Skin epidermis (tissue), 12 donors: ENCODE measurements around the gene SCUBE1.
"Not testable (repeated sequence)": the region's sequence is repeated elsewhere in the genome, so short reads cannot be mapped to it uniquely, and the experiment has no call there.

Experiments used
- H3K27ac ChIP-seq, 21 experiments: fragments of 200-600 bp; sonication (generic) in 11 of 21; one replicate each; pipeline ENCODE4 v1.5.0; 2020; ENCODE audit warnings: mild to moderate bottlenecking in 3 of 21, inconsistent platforms in 2 of 21, moderate library complexity in 2 of 21
- H3K4me3 ChIP-seq, 7 experiments: fragments of 200-600 bp; sonication (generic) in 2 of 7; one replicate each; pipeline ENCODE4 v1.5.0; 2020; ENCODE audit warnings: inconsistent platforms in 2 of 7, mild to moderate bottlenecking in 2 of 7, moderate library complexity in 1 of 7

SCUBE1 gene

DNA sequence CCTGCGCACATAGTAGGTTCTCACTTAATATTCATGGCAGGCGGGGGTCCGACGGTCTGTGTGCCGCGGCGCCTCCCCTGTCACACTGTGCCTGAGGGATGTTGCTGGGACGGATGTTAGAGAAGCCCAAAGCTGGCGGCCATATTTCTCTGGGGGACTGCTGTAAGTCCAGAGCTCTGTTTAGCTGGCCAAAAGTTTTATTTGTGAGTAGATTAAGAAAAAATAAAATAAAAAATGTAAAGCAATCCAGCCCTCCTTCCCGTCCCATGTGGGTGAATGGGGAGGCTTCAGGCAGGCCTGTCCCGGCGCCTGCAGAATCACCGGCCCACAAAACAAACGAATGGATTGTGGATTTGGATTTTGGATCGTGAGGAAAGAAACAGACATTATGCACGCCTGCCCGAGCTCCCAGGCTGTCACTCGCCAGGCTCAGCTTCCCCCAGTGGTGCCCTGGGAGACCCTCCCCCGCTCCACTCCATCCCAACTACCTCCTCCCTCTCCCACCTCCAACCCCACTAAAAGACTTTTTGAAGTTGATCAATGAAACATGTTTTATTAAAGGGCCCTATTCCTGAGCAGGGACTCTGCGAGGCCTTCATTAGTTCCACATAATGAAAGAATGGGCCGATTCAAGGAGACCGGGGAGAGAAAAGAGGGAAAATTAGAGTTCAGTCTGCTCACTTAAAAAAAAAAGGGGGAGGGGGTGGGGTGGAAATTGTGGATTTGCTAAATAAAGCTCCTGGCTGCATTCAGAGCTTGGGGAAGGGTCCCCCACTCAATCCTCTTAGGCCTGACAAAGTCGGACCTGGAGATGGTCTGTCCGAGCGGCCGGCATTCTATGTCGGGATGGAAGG, 20.4 kb upstream of the SCUBE1 start:
- Histone ChIP-seq H3K27ac (no peak overlapping the region), H3K4me3 (no peak overlapping the region)

DNA sequence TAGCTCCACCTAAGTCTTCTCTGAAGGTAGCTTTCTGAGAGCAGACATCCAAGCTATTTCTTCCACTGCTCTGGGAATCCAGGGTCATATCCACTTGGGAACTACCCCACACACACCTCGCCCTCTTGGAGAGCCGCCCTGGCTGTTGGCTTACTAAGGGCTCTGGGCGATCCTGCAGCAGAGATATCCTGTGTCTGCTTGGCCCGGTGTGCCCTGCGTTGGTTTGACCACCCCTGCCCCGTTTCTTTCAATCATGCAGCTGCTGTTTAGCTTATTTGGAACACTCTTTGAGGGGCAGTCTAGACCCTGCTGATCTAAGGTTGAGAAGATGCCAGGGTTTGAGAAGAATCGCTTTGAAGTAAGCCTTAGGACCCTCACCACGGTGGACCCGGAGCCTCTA, 17.4 kb upstream of the SCUBE1 start:
- Histone ChIP-seq H3K4me3 (no peak overlapping the region), H3K27ac (no peak overlapping the region)

DNA sequence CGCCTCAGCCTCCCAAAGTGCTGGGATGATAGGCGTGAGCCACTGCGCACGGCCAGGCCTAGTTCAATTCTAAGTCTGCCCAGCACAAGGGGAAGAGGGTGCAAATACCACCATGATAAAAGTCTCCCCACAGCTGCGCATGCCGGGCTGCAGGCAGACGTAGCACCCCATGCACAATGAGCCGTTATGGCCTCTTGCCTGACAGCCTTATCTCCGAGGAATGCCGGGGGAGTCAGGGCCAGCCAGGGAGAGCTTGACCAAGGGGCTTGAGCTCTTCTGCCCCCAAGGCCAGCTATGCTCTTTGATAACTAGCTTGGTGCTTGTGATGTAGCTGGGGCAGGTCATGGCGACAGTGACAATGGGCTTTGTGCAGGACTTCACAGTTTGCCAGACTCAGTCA, 13.7 kb upstream of the SCUBE1 start:
- Histone ChIP-seq H3K4me3 (no peak overlapping the region), H3K27ac (no peak overlapping the region)

DNA sequence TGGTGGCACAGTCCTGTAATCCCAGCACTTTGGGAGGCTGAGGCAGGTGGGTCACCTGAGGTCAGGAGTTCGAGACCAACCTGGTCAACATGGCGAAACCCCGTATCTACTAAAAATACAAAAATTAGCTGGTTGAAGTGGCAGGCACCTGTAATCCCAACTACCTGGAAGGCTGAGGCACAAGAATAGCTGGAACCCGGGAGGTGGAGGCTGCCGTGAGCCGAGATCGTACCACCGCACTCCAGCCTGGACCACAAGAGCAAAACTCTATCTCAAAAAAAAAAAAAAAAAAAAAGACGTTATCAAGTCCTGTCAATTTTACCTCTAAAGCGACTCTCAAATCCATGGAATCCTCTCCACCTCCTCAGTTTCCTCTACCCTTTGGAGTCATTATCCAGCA, 12.5 kb upstream of the SCUBE1 start:
- not testable (repeated sequence) for H3K27ac ChIP-seq, H3K4me3 ChIP-seq

DNA sequence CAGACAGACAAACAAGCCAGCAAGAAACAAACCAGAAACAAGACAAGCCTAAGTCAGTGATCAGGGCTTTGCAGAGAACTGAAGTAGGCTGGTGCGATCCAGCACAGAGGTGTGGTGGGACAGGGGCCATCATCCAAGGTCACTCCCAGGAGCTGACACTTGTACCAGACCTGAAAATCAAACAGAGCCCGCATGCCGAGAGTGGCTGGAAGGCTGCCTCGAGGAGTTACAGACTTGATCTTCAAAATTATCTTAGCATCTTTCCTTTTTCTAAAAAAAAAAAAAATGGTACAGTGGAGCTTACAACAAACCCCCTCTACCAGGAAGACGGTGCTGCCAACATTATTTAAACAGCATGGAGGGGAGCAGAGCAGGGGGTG, 8.8 kb upstream of the SCUBE1 start:
- no peak overlapping the region for H3K4me3 ChIP-seq

DNA sequence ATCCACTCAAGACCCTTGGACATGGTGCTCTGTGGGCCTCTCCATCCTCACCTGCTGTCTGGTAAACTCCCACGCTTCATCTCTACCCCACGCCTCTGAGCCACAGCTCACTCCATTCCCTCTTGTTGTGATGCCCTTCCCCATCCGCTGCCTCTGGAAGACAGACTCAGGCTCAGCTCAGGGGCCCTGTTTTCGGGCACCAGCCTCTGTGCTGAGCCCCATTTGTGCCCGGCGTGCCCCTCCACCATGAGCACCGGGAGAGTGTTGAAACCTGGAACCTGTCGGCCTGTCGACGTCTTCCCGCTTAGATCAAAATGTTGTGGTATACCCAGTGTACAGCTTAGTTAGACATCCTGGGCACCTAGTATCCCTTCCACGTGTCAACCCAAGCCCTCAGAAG, 6.5 kb upstream of the SCUBE1 start:
- Histone ChIP-seq H3K4me3 (no peak overlapping the region), H3K27ac (no peak overlapping the region)

More for the DNA sequence above, 8.8 kb upstream of the SCUBE1 start:
- no peak overlapping the region for H3K27ac ChIP-seq

DNA sequence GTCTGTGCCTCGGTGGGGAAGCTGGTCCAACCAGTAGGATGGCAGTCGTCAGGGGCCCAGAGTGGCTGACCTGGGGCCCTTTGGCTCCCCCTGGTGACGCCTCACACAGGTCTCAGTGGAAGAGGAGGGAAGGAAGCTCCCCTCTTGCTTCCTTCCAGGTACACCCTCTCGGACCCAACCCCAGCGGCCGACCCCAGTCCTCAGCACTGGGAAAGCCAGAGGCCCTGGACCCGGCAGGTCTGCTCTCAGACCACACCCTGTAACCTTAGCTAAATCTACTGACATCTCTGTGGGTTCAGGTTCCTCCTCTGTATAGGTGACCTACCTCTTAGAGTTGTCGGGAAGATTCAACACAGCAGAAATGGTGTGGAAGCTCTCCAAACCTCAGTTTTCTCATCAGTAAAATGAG, 3.4 kb upstream of the SCUBE1 start:
- H3K4me3 ChIP-seq: no peak overlapping the region
- H3K27ac ChIP-seq: no peak overlapping the region

DNA sequence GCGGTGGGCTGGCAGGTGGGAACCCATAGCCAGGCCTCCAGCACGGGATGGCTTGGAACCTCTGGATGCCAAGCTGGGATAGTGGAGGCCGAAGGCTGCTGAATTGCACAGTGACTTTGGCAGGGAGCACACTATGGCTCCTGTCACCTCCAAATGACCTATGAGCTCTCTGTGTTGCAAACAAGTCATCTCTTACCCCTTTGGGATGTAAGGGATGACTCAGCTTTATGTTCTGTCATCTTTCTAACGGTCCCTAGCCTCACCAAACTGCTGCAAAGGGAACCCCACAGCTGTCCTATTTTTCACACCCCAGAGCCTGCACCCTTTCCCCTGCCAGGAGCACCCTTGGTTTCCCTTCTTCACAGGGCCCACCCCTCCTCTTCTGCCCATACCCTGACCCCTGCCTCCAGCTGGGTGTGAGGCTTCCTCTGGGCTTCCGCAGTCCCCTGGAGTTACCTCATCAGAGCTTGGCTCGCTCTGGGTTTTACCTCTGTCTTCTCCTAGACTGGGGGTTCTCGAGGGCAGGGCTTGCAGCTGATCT, 2.7 kb upstream of the SCUBE1 start:
- Histone ChIP-seq H3K4me3 (no peak overlapping the region), H3K27ac (no peak overlapping the region)

DNA sequence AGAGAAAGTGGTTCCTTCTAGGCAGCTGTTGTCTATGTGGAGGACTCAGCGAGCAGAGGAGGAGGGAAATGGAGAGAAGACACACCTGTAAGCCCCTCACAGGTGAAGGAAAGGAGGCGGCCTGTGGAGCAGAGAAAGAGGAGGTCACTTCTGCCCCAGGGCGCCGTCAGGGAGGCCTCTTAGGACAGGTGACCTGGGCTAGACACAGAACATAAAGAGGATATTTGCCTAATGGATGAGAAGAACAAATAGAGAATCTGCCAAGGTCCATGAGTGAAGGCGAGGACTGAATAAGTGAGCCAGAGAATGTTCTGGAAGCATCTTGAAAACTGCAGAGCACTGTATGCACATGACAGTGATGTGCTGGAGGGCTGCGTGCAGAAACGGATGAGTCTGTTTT, 2.2 kb upstream of the SCUBE1 start:
- H3K4me3 ChIP-seq: no peak overlapping the region
- no peak overlapping the region for H3K27ac ChIP-seq

DNA sequence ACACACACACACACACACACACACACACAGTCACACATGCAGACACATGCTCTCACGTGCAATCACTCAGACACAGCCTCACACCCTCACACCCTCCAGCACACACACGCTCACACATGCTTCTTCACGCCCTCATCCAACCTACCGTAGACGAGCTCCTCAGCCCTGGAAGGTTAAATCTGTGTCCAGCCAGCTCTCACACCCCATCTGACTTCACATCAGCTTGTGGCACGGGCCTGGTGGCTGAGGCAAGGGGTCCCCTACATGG, 1.3 kb upstream of the SCUBE1 start:
- Histone ChIP-seq H3K4me3 (no peak overlapping the region), H3K27ac (no peak overlapping the region)

DNA sequence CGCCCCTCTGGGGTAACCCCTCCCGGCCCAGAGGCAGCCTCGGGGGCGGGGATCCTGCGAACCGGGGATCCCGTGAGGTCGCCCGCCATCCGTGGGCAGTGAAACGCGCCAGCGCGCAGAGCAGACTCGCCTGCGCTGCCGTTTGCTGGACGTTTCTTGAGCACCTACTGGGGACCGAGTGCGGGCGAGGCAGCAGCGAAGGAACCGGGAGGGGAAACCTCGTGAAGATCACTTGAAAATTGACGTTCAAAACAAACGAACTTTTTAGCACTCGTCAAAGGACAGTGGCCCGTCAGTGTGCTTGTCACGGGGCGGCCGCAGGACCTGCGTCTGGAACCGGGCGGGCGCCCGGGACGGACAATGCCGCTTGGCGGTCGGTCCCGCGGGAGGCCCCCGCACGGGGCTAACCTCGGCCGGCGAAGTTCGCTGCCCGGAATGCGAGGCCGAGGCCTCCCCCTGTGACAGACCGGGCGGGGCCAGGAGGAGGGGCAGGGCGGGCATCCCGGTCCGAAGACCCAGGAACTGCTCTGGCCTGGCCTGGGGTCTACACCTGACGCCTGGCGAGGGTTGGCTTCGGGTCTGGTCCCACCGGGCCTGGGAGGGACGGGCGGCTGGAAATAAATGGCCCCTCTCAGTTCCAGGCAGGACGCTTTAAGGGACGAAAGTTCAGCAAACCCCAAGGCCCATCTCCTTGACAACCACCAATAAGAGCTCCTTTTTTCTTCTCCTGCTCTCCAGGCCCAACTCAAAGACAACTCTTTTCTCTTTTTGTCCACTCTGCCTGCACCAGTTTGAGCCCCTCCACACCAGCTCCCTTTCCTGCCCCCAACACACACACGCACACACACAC, 723 bp upstream of the SCUBE1 start:
- Histone ChIP-seq H3K4me3 (peak overlapping the region in 2 of 7 experiments; percentile 15), H3K27ac (no peak overlapping the region)

DNA sequence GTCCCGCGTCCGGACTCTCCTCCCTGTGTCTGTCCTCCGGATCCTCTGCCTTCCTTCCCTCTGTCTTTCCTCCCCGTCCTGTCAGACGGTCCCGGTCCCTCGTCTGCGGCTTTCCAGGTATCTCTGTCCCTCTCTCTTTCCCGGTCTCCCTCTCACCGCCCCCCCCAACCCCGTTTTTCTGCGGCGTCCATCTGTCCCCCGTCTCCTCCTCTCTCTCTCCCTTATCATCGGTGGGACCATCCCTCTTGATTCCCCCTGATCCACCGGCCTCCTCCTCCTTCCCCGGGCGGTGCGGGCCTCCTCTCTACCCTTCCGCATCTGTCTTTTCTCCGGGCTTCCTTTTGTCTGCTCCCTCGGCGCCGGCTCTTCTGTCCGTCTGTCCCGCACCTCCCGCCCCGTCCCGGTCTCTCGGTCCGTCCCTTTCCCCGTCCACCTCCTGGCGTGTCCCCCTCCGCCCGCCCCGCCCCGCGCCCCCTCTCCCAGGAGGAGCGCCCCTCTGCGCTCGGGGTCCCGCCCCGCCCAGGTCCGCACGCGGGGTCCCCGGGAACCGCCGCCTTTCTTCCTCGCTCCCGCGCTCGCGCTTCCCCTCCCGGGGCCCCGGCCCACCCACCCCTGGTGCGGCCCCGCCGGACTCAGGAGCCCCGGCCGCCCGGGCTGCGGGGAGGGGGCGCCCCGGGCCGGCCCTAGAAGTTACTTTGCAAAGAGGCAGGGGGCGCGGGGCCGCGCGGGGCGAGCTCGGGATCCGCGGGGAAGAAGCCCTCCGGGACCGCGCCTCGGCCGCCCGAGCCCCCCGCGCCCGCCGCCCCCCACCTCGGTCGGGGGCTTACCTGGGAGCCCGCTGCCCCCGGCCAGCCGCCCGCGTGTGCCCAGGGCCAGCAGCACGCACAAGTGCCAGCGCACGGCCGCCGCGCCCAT, 568 bp downstream of the SCUBE1 start:
- peak overlapping the region in 2 of 7 experiments; percentile 15 for H3K4me3 ChIP-seq
- H3K27ac ChIP-seq: no peak overlapping the region

DNA sequence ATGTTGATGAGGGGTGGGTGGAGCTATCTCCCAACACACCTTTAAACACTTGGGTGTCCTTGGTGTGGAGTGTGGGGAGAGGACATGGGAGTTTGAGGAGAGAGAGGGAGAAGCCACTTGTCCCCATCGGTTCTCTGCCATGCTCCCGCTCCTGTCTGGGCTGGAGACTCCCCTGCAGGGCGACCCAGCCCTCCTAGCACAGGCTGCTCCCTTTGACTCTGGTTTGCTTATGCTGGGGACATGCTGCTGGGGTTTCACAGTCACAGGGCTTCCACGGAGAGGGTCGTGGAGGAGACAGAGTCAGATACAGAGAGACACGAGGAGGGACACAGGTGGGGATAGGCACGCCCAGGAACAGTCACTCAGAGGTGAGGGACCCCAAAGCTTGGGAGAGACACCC, 1.6 kb downstream of the SCUBE1 start:
- H3K27ac ChIP-seq: no peak overlapping the region
- H3K4me3 ChIP-seq: no peak overlapping the region

DNA sequence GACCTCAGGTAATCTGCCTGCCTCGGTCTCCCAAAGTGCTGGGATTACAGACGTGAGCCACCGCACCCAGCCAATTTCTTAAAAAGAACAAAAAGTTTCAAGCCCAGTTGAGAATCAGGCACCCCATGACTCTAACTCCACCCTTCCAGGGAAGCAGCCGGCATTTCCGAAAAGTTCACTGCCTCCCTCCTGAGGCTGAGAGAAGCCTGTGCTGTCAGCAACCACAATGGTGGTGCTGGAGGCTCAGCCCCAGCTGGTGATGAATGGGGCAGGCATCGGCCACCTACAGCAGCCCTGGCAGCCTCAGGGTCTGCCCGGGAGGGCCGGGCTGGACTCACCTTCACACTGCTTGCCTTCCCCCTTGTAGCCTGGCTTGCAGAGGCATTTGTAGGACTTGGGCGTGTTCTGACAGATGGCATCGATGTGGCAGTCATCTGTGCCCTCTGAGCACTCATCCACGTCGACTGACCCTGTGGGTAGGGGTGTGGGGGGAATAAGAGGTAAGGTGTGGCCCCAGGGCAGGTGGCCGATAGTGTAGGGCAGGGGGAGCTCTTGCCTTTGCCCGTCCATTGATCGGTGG, 4.3 kb downstream of the SCUBE1 start:
- H3K27ac ChIP-seq: no peak overlapping the region
- no peak overlapping the region for H3K4me3 ChIP-seq

DNA sequence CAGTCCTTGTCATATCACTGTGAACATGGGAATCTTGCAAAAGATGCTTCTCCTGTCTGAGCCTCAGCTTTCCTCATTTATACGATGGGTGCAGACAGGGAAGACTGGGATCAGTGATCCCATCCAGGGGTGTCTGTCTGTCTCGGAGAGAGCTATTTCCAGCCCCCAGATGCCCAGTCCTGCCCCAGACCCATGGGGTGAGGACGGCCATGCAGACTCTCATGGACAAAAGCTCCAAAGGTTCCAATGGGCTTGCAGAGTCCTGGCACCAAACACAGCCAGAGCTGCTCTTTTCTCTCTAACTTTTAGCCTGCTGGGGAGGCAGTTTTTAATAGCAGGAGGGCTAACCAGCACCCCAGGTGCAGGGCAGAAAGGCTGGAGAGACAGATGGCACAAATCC, 5.2 kb downstream of the SCUBE1 start:
- no peak overlapping the region for H3K4me3 ChIP-seq
- no peak overlapping the region for H3K27ac ChIP-seq

DNA sequence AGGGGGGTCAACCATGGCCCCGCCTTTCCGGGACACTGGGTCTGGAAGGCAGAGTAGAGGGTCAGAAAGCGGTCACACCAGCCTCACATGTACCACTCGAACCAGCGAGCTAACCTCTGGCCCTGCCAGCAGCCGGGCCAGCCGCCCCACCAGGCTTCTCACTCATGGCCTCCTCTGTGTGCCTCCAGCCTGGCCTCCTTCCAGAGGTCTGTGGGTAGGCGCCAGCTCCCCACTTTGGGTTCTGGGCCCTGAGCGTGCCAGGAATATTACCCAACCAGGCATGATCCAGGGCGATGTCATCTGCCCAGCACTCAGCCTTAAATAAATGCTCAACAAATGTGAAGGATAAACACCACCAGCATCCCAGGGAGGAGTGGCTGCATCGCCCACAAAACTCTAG, 5.8 kb downstream of the SCUBE1 start:
- Histone ChIP-seq H3K27ac (no peak overlapping the region), H3K4me3 (no peak overlapping the region)

DNA sequence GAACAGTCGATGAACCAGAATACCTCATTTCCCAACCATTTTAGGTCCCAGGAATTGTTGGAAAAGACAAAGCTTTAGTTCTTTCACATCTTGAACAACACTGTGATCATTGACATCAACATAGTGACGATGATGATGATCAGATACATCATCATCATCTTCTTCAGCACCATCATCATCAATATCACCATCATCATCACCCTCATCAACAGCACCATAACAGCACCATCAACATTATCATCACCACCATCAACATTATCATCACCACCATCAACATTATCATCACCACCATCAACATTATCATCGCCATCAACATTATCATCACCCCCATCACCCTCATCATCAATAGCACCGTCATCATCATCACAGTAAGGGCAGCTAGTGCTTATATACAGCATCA, 8.8 kb downstream of the SCUBE1 start:
- H3K27ac ChIP-seq: no peak overlapping the region
- no peak overlapping the region for H3K4me3 ChIP-seq

DNA sequence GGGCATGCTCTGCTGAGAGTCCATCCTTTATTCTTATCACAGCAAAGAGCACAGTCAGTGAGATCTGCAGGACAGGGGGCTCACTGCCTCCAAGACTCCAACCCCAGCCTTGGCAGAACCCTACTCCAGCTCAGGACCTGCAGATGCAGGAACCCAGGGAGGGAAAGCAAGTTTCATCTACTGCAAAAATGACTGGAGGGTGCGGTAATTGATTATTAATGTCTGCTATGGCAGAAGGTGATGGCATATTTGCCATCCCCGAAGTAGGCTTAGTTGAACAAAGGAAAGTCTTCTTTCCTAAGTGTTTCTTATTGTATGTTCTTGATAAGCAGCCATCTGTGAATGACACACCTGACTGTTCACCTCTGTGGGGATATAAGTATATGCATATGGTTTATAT, 9.2 kb downstream of the SCUBE1 start:
- Histone ChIP-seq H3K27ac (no peak overlapping the region), H3K4me3 (no peak overlapping the region)

DNA sequence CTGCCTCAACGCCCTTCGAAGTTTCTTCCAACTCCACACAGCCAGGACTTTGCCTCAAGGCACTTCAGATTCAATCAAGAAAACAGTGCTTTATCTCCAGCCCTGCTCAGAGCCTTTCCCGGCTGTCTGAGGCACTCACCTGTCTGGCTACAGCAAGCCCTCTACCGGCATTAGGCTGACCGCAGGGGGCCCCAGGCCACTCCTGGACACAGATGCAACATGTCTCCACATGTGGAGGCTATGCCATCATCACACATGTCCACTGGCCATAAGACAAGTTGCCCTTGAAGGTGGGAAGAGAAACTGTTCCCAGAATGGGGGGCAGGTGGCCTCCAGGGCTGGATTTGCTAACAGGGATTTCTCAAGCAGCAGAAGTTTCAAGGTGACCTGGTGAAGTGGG, 10.0 kb downstream of the SCUBE1 start:
- Histone ChIP-seq H3K4me3 (no peak overlapping the region), H3K27ac (no peak overlapping the region)

DNA sequence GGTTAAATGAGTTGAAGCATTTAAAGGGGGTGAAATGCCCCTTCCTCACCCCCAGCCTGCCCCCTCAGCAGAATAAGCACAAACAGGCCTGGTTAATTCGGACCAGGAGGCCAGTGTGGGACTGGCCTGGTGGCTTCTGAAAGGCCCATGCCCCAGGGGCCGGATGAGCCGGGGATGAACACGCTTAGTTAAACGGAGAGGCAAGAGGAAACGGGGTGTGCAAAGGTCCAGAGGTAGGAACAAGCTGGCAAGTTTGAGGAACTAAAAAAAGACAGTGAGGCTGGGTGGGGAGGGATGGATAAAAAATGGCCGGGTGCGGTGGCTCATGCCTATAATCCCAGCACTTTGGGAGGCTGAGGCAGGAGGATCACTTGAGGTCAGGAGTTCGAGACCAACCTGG, 11.5 kb downstream of the SCUBE1 start:
- Histone ChIP-seq H3K4me3 (no peak overlapping the region), H3K27ac (no peak overlapping the region)
